Coronary artery (tissue), 2 donors: ENCODE results near the gene OPCML.

ENCODE experiments used
- DNase-seq: peaks from one replicate; pipeline ENCODE4 v3.0.0-alpha.2; 2017; ENCODE audit warnings: low spot score
- H3K27ac ChIP-seq, 2 donors: fragments of 200-600 bp; sonication (generic); one replicate each; pipeline ENCODE4 v1.5.1; 2016 to 2019
- H3K4me3 ChIP-seq: fragments of 200-600 bp; sonication (generic); 2 replicates; pipeline ENCODE4 v1.5.1; 2016; ENCODE audit warnings: mild to moderate bottlenecking, moderate library complexity
- CTCF ChIP-seq: fragments of 200-600 bp; sonication (generic); IDR thresholded peaks from one replicate; pipeline ENCODE4 v1.5.1; 2019; ENCODE audit warnings: antibody characterized with exemption

The OPCML gene

DNA sequence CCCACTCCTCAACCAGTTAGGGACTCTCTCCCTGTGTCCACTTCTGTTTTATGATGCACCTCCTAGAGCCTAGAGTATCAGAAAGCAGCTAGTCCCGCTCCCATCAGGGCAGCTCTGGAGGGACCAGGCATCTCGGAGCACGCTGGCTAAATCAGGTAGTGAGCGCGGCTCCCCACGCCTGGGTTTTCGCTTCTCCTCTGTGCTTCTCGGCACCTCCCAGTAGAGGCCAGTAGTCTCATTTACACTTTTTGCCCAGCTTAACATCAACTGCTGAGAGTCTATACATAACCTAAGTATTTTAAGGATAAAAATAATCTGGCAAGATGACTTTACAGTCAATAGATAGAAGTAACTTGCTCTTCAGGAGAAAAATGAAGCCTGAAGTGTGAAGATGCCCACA, 473.8 kb downstream of the OPCML start:
- TF ChIP-seq CTCF = no peak
- no peak overlapping the region for H3K4me3 ChIP-seq
- no peak overlapping the region for H3K27ac ChIP-seq
- DNase-seq = no peak

GRCh38 chr11:133053124-133053776, 479.1 kb downstream of the OPCML start:
- TF ChIP-seq CTCF = no peak
- H3K4me3 ChIP-seq = no peak overlapping the region
- no peak overlapping the region for H3K27ac ChIP-seq
- DNase-seq = no peak

- no peak for TF ChIP-seq CTCF
- no peak for DNase-seq
- no peak overlapping the region for H3K27ac ChIP-seq
- no peak overlapping the region for H3K4me3 ChIP-seq
Observed at GRCh38 chr11:133052537-133052936, 479.8 kb downstream of the OPCML start.

DNA sequence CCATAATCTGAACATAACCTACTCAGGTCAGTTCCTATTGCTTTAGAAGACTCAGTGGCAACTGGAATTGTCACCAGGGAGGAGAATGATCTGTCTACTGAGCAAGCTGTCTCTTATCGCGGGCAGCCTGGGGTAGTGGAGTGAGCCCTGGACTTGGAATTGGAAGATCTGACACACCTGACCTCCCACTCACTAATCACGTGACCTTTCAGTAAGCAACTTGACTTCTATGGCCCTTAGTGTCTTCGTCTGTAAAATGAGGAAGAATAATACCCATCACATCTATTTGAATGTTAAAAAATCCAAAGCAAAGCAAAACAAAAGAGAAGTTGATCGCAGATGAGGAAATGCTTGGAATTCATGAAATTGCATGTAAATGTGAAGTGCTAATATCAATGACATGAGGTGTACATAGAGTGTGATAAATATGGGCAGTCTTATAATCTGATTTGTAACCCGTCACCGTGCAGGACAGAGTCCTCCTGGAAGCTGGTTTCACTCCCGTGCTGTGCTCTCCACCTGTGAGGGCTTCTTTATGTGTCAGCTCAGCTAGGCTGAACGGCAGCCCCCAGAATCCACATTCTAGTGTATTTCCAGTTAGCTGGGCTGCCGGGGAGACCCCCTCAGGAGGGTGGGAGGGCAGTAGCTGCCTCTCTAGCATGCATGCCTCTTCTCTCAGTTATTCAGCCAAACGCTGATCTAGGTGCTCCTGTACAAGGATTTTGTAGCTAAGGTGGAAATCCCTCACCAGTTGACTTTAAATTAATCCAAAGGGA, 482.9 kb downstream of the OPCML start:
- Histone ChIP-seq H3K27ac (no peak overlapping the region), H3K4me3 (no peak overlapping the region)
- TF ChIP-seq CTCF = no peak
- DNase-seq = no peak

DNA sequence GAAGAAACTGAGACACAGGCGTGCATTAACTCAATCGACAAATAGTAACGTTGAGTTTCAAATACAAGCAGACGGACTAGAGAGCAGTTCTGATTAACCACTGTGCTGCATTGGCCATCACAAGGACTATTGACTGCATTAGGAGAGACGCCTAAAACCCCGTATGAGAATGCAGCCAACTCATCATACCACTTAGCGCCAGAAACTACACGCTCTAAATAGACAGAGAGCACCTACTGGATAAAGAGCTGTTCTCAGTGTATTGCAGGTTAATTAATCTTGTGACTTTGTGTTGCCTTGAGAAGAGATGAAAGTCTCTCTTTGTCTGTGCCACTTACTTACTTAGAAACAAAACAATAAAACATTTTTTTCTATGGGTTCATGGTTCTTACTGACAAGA, 484.0 kb downstream of the OPCML start:
- no peak for DNase-seq
- Histone ChIP-seq H3K4me3 (no peak overlapping the region), H3K27ac (no peak overlapping the region)
- no peak for TF ChIP-seq CTCF

- Histone ChIP-seq H3K27ac (no peak overlapping the region), H3K4me3 (no peak overlapping the region)
- no peak for DNase-seq
- TF ChIP-seq CTCF = no peak
Observed at GRCh38 chr11:133047771-133048115, 484.6 kb downstream of the OPCML start.
